Measurements from ENCODE around the gene RUFY3.
"Not testable (repeated sequence)": the region's sequence is repeated elsewhere in the genome, so short reads cannot be mapped to it uniquely, and the experiment has no call there.

GRCh38 chr4:70732878-70733277, 11.1 kb downstream of the RUFY3 start:
- not testable (repeated sequence) for TF ChIP-seq POLR2A, CTCF (IDR thresholded peaks at IDR 0.05)

All from adrenal gland (tissue), 5 donors.